WI38 (cell line): ENCODE data around the gene SLC47A1.

Experiments used
- H3K4me3 ChIP-seq: 2 replicates; pipeline ENCODE4 v1.5.1; 2011; ENCODE audit warnings: low read depth, mild to moderate bottlenecking, control low read depth, low read length
- CTCF ChIP-seq: IDR thresholded peaks from 2 replicates; pipeline ENCODE4 v1.5.1; 2012; ENCODE audit warnings: low read depth, mild to moderate bottlenecking, control low read depth, low read length

Gene SLC47A1

DNA sequence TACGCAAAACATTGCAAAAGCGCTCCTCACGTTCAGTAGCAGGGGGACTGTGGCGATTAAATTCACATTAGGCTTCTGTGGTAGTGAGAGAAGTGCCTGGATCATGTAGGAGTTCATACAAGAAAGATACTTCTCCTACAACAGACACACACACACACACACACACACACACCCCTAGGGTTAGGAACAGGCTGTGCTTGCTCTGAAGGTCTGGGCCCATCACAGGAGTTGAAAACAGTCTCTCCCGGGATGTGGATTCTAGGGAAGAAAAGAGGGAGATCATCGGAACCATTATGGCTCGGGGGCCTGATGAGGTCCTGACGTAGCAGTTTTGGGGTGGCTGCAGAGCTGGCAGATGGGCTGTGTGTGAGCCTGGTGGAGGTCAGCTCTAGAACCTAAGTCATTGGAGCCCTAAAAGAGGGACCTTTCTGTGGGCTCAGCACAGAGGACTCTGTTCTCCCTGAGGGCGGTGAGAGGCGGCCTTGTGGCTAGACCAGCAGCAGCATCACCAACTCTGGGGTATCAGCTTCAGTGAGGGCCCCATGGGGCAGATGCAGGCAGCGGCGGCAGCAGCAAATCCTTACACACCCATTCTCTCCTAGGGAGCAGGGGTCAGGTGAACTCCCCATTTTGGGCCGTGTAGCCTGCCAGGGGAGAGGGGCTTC, 7.2 kb downstream of the SLC47A1 start:
- no peak for TF ChIP-seq CTCF
- H3K4me3 ChIP-seq: no peak overlapping the region

GRCh38 chr17:19541445-19541844, 7.8 kb downstream of the SLC47A1 start:
- no peak overlapping the region for H3K4me3 ChIP-seq
- TF ChIP-seq CTCF: no peak

GRCh38 chr17:19542247-19542646, 8.6 kb downstream of the SLC47A1 start:
- H3K4me3 ChIP-seq: no peak overlapping the region
- TF ChIP-seq CTCF: no peak

- TF ChIP-seq CTCF: no peak
- H3K4me3 ChIP-seq: no peak overlapping the region
These were observed 10.7 kb downstream of the SLC47A1 start for GRCh38 chr17:19544366-19544765.

DNA sequence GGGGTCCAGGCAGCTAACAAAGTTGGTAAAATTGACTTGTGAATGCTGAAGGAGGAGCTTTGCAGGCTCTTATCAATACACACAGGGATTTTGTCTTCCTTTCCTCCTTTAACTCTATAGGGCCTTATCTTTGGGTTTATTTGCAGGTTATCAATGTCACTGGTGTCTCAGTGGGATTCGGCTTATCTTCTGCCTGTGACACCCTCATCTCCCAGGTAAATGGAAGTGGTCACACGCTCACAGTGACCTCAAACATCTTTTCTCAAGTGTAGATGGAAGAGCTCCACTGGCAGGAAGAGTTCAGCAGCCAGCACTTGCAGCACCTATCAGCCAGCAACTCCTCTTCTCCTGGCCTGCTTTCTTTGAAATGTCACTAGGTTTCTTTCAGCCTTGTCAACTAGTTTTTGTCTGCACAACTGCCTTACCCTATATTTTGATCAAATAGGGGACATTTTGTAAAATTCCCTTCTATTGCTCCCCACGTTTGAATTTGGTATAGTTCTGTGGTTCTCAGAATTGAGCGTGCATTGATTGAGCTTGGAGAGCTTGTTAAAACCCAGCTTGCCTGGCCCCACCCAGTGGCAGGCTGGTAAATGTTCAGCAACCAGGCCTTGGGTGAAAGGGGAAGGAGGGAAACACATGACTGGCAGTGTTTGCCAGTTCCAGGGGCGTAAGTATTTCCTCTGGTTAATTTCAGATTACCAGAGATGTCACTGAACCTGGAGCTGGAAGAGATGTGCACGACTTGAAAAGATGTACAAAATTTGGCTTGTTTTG, 12.8 kb downstream of the SLC47A1 start:
- H3K4me3 ChIP-seq: no peak overlapping the region
- no peak for TF ChIP-seq CTCF

- TF ChIP-seq CTCF: no peak
- H3K4me3 ChIP-seq: no peak overlapping the region
These were observed 16.3 kb downstream of the SLC47A1 start for GRCh38 chr17:19549746-19550623.
